ENCODE measurements around the gene CBLB.

The CBLB gene

DNA sequence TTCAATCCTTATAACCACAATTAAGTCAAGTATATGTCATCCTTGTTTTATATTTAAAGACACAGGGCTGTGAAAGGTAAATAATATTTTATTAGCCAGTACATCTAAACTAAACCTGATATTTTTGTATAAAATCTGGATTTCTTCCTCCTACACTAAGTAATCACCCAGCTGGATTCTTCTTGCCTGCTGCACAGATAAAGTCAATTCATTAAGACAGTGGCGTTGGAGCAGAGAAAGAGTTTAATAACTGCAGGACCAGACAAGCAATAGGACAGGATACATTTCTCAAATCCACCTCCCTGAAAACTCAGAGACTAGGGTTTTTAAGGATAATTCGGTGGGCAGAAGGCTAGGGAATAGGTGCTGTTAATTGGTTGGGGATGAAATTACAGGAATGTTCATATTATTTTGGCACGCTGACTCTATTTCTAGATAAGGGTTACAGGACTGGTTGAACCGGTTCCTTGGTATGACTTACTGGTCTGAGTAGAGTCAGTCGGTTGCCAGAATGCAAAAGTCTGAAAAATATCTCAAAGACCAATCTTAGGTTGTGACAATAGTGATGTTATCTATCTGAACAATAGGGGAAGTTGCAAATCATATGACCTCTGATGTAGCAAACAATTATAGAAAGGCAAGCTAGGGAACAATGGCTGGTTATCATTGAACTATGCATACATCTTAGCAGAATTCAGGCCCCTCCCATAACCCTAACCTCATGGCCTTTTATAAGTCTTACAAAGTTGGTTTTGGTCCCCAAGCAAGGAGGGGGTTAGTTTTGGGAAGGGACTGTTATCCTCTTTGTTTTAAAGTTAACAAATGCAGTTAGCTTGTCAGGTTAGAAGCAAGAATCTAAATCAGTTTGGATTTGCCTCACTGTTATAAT lies 257.3 kb downstream of the CBLB start:
- no peak for DNase-seq

DNA sequence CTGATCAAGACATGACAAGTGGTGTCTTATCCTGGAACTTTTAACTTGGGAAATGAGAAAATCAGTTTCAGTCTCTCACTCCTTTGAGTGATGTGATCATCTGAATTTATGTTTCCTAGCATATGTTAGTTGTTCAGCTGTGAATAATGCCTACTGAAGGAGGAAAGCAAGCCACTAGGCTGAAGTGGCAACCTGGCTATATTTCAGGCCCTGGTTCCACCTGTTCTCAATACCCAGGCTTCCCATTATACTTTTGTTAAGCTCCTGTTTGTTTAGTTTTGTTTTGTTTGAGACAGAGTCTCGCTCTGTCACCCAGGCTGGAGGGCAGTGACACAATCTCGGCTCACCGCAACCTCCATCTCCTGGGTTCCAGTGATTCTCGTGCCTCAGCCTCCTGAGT lies 258.3 kb downstream of the CBLB start:
- no peak for DNase-seq

DNA sequence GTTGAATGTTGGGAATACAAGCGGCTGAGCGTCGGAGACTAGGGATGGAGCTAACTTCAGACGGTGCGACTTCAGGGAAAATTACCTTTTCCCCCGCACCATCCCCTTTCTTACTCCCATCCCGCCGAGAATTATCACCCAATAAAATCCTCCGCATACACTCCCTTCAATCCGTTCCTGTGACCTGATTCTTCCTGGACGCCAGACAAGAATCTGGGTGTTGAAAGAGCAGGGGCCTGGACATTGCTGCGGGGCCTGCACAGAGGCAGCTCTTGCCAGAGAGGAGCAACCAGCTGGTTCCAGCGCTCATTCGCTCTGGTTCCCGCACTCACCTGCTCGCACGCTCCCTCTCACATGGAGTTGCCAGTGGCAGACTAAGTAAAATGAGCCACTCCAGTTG lies 260.2 kb downstream of the CBLB start:
- no peak for DNase-seq

GRCh38 chr3:105606016-105606415 lies 262.8 kb downstream of the CBLB start:
- no peak for DNase-seq
